H1 (cell line): ENCODE results near the gene GLE1. TPM values are rescaled to one million over a fixed set of nuclear protein-coding genes. Genes with fewer than 3 reads are reported as not detected.

Experiments used
- CTCF ChIA-PET: fragments of 300-600 bp; sonication (Branson Sonifier 250); formaldehyde crosslinking; loops from one replicate; lab custom pipeline; 2021; ENCODE audit not compliant: partially characterized antibody; lab: Charles Lee
- POLR2A ChIA-PET: fragments of 300-600 bp; sonication (Branson Sonifier 250); formaldehyde crosslinking; loops from one replicate; lab custom pipeline; 2021; ENCODE audit warnings: inconsistent platforms; ENCODE audit not compliant: partially characterized antibody; lab: Charles Lee
- DNase-seq, 2 experiments: peaks; one replicate each; pipeline versions ENCODE4 v3.0.0 to v3.0.0-alpha.2; 2010 to 2022; ENCODE audit warnings: low spot score in 2 of 2, low read depth in 1 of 2, mixed read lengths in 1 of 2
- FAIRE-seq: peaks from 2 replicates; lab custom pipeline; 2011; peaks lifted over from hg19 to GRCh38; lab: Jason Lieb, UNC
- H2AFZ ChIP-seq: 2 replicates; pipeline ENCODE4 v1.8.1; 2012; ENCODE audit warnings: low read length, inconsistent platforms
- H2AK5ac ChIP-seq: 2 replicates; pipeline ENCODE4 v1.6.1; 2013; ENCODE audit warnings: low read depth, low read length
- H2BK120ac ChIP-seq: replicated peaks from 2 replicates; pipeline ENCODE3; 2013; ENCODE audit warnings: low read depth, low read length, inconsistent platforms
- H2BK12ac ChIP-seq: 2 replicates; pipeline ENCODE4 v1.6.1; 2013; ENCODE audit warnings: low read depth, low read length
- H2BK15ac ChIP-seq: 2 replicates; pipeline ENCODE4 v1.6.1; 2013; ENCODE audit warnings: low read length
- H2BK20ac ChIP-seq: 2 replicates; pipeline ENCODE4 v1.6.1; 2013; ENCODE audit warnings: low read length
- H2BK5ac ChIP-seq: 2 replicates; pipeline ENCODE4 v1.6.1; 2013; ENCODE audit warnings: low read depth, low read length
- H3K14ac ChIP-seq: 2 replicates; pipeline ENCODE4 v1.6.1; 2013; ENCODE audit warnings: inconsistent platforms; ENCODE audit not compliant: insufficient read length
- H3K18ac ChIP-seq: 2 replicates; pipeline ENCODE4 v1.6.1; 2013; ENCODE audit warnings: low read length; ENCODE audit errors: extremely low read depth
- H3K23ac ChIP-seq: 2 replicates; pipeline ENCODE4 v1.6.1; 2013; ENCODE audit warnings: inconsistent platforms; ENCODE audit not compliant: insufficient read length
- H3K23me2 ChIP-seq: 2 replicates; pipeline ENCODE4 v1.6.1; 2013; ENCODE audit warnings: low read depth, low read length
- H3K27ac ChIP-seq: 2 replicates; pipeline ENCODE4 v1.6.1; 2011; ENCODE audit warnings: low read depth, low read length, inconsistent platforms
- H3K27me3 ChIP-seq, 4 experiments: replicated peaks in 1 of 4; 1 replicate in 1 of 4; 2 replicates in 3 of 4; pipeline versions ENCODE4 v1.6.1 to v1.8.1; 2011 to 2013; ENCODE audit warnings: low read length in 3 of 4, mild to moderate bottlenecking in 3 of 4, inconsistent platforms in 2 of 4, mixed read lengths in 2 of 4, moderate library complexity in 1 of 4; ENCODE audit not compliant: control insufficient read depth in 3 of 4, insufficient read depth in 3 of 4; ENCODE audit errors: extremely low read depth in 1 of 4
- H3K36me3 ChIP-seq, 4 experiments: 2 replicates each; pipeline versions ENCODE4 v1.6.1 to v1.8.1; 2011 to 2013; ENCODE audit warnings: mild to moderate bottlenecking in 4 of 4, low read length in 3 of 4, moderate library complexity in 2 of 4, control low read depth in 1 of 4, inconsistent platforms in 1 of 4; ENCODE audit not compliant: insufficient read depth in 4 of 4, control insufficient read depth in 2 of 4
- H3K4ac ChIP-seq: replicated peaks from 2 replicates; pipeline ENCODE3; 2013; ENCODE audit warnings: low read length, low read depth, mixed read lengths, inconsistent platforms; ENCODE audit not compliant: insufficient read length
- H3K4me1 ChIP-seq, 4 experiments: replicated peaks in 1 of 4; 1 replicate in 1 of 4; 2 replicates in 3 of 4; pipeline versions ENCODE4 v1.6.1 to v1.8.1; 2011 to 2013; ENCODE audit warnings: low read length in 3 of 4, inconsistent platforms in 2 of 4, mixed read lengths in 1 of 4; ENCODE audit not compliant: insufficient read depth in 4 of 4, control insufficient read depth in 3 of 4
- H3K4me2 ChIP-seq, 2 experiments: 2 replicates each; pipeline versions ENCODE4 v1.6.1 to v1.8.1; 2011 to 2013; ENCODE audit warnings: low read depth in 2 of 2, low read length in 2 of 2, control low read depth in 1 of 2, inconsistent platforms in 1 of 2, mild to moderate bottlenecking in 1 of 2; ENCODE audit not compliant: insufficient read depth in 1 of 2
- H3K4me3 ChIP-seq, 4 experiments: fragments of 200-600, 300-600 bp in 1 of 4; sonication (generic), shearing (Covaris generic), sonication (Bioruptor Twin) in 1 of 4; 2 replicates each; pipeline versions ENCODE4 v1.5.1 to v1.8.1; 2011 to 2016; ENCODE audit warnings: low read length in 4 of 4, low read depth in 3 of 4, control low read depth in 2 of 4, inconsistent platforms in 2 of 4, mild to moderate bottlenecking in 2 of 4, mixed read lengths in 1 of 4, moderate library complexity in 1 of 4; ENCODE audit not compliant: insufficient read depth in 2 of 4; ENCODE audit errors: extremely low read depth in 1 of 4
- H3K56ac ChIP-seq: replicated peaks from 2 replicates; pipeline ENCODE3; 2013; ENCODE audit warnings: low read depth, mild to moderate bottlenecking, mixed read lengths, low read length, inconsistent platforms; ENCODE audit not compliant: insufficient read length
- H3K79me1 ChIP-seq: 2 replicates; pipeline ENCODE4 v1.6.1; 2013; ENCODE audit warnings: low read depth, low read length, control low read depth
- H3K79me2 ChIP-seq, 2 experiments: 2 replicates each; pipeline versions ENCODE4 v1.6.1 to v1.8.1; 2012 to 2013; ENCODE audit warnings: low read length in 2 of 2, mild to moderate bottlenecking in 2 of 2, inconsistent platforms in 1 of 2; ENCODE audit not compliant: insufficient read depth in 2 of 2, control insufficient read depth in 1 of 2
- H3K9ac ChIP-seq, 4 experiments: replicated peaks in 1 of 4; 1 replicate in 1 of 4; 2 replicates in 3 of 4; pipeline versions ENCODE4 v1.6.1 to v1.8.1; 2011 to 2013; ENCODE audit warnings: low read depth in 3 of 4, low read length in 3 of 4, control low read depth in 2 of 4, mild to moderate bottlenecking in 2 of 4, moderate library complexity in 2 of 4, inconsistent platforms in 1 of 4; ENCODE audit errors: extremely low read depth in 1 of 4
- H3K9me3 ChIP-seq, 2 experiments: 2 replicates each; pipeline versions ENCODE4 v1.6.1 to v1.8.1; 2012 to 2013; ENCODE audit warnings: mild to moderate bottlenecking in 2 of 2, moderate library complexity in 2 of 2, control low read depth in 1 of 2, inconsistent platforms in 1 of 2, low read depth in 1 of 2, low read length in 1 of 2, mixed read lengths in 1 of 2; ENCODE audit not compliant: insufficient read depth in 2 of 2
- H4K20me1 ChIP-seq, 2 experiments: replicated peaks in 1 of 2; 2 replicates each; pipeline versions ENCODE3 to v1.8.1; 2011 to 2013; ENCODE audit warnings: inconsistent platforms in 2 of 2, low read length in 2 of 2, mild to moderate bottlenecking in 1 of 2; ENCODE audit not compliant: insufficient read depth in 2 of 2, control insufficient read depth in 1 of 2
- H4K5ac ChIP-seq: 2 replicates; pipeline ENCODE4 v1.6.1; 2013; ENCODE audit warnings: low read length, low read depth, mixed read lengths, inconsistent platforms; ENCODE audit not compliant: insufficient read length
- H4K8ac ChIP-seq: 2 replicates; pipeline ENCODE4 v1.8.0; 2013; ENCODE audit warnings: mild to moderate bottlenecking, moderate library complexity, low read length, inconsistent platforms; ENCODE audit not compliant: insufficient read depth; ENCODE audit errors: extremely low read depth
- H4K91ac ChIP-seq: replicated peaks from 2 replicates; pipeline ENCODE3; 2013; ENCODE audit warnings: low read length, mixed read lengths, inconsistent platforms; ENCODE audit not compliant: insufficient read length
- CBX5 ChIP-seq: fragments of 300-800, 300-1000 bp; sonication (generic); IDR thresholded peaks from 2 replicates; pipeline ENCODE4 v1.7.1; 2016; ENCODE audit warnings: antibody characterized with exemption, low read length, low read depth
- CREB1 ChIP-seq: IDR thresholded peaks from 2 replicates; pipeline ENCODE4 v1.6.1; 2012; ENCODE audit warnings: inconsistent platforms
- E2F6 ChIP-seq: IDR thresholded peaks from 2 replicates; pipeline ENCODE4 v1.6.1; 2012; ENCODE audit warnings: inconsistent platforms
- EGR1 ChIP-seq: IDR thresholded peaks from 2 replicates; pipeline ENCODE4 v1.6.1; 2011; ENCODE audit warnings: low read depth, low read length, borderline replicate concordance
- KDM4A ChIP-seq: IDR thresholded peaks from one replicate; pipeline ENCODE4 v1.7.1; 2012; ENCODE audit warnings: low read depth, mild to moderate bottlenecking, moderate library complexity, low read length, inconsistent platforms; ENCODE audit not compliant: severe bottlenecking
- POLR2A ChIP-seq, 2 experiments: IDR thresholded peaks; 1 replicate in 1 of 2; 2 replicates in 1 of 2; pipeline ENCODE4 v1.6.1; 2011; ENCODE audit warnings: low read depth in 2 of 2, low read length in 2 of 2, mild to moderate bottlenecking in 2 of 2; ENCODE audit errors: control extremely low read depth in 1 of 2
- POU5F1 ChIP-seq: IDR thresholded peaks from 2 replicates; pipeline ENCODE4 v1.6.1; 2011; ENCODE audit warnings: low read depth, mild to moderate bottlenecking, low read length, moderate library complexity
- SIRT6 ChIP-seq: IDR thresholded peaks from one replicate; pipeline ENCODE4 v1.7.1; 2012; ENCODE audit warnings: low read length, inconsistent platforms
- SP2 ChIP-seq: IDR thresholded peaks from 2 replicates; pipeline ENCODE4 v1.6.1; 2012; ENCODE audit warnings: mild to moderate bottlenecking, low read length, inconsistent platforms
- SP4 ChIP-seq: IDR thresholded peaks from 2 replicates; pipeline ENCODE4 v1.6.1; 2012; ENCODE audit warnings: low read length, inconsistent platforms
- TAF7 ChIP-seq: optimal IDR thresholded peaks from 2 replicates; pipeline ENCODE3; 2011; ENCODE audit warnings: low read depth, mild to moderate bottlenecking, inconsistent platforms, low read length, moderate library complexity, borderline replicate concordance
- TBP ChIP-seq: IDR thresholded peaks from 2 replicates; pipeline ENCODE4 v1.6.1; 2011; ENCODE audit warnings: low read depth, low read length, improper control_type of control experiment
- WGBS, 2 experiments: shearing (Covaris generic) in 1 of 2; methylation state at CpG; one replicate each; pipeline versions ENCODE4 v1.1.6 to v1.1.7; 2013 to 2015; ENCODE audit warnings: low lambda C conversion rate in 2 of 2, mixed read lengths in 2 of 2, inconsistent platforms in 1 of 2, low coverage in 1 of 2, missing lambda C conversion rate in 1 of 2; ENCODE audit not compliant: insufficient replicate concordance in 2 of 2, insufficient coverage in 1 of 2, insufficient read length in 1 of 2; ENCODE audit errors: extremely low coverage in 1 of 2, missing lambda C conversion rate in 1 of 2; 5-methylcytosine and 5-hydroxymethylcytosine counted together
- polyA plus RNA-seq, 7 experiments: library from polyadenylated mRNA; depleted of rRNA in 3 of 7; stranded (reverse) in 5 of 7; unstranded in 2 of 7; fragments of >200 nt in 5 of 7; fragments of 200-250 nt in 2 of 7; gene quantifications; 1 replicate in 5 of 7; 2 replicates in 1 of 7; 4 replicates in 1 of 7; pipeline versions ENCODE4 v1.2.1 to v1.2.3, GENCODE V29; 2011 to 2013; ENCODE audit warnings: missing spikeins in 2 of 7, mixed read lengths in 2 of 7
- total RNA-seq: library from RNA; stranded (reverse); fragmentation: NEBNext Ultra II Directional; extraction: Animal tissue kit (Norgen Biotek cat#: 25700); gene quantifications from 2 replicates; pipeline ENCODE4 v1.2.1, GENCODE V29; 2021

Gene GLE1
- total and polyA plus RNA-seq, 2 of the 8 experiments (the other 6 are each of a cell fraction or from before 2014, with no cell fraction given), result 9.6 to 14.9 TPM

DNA sequence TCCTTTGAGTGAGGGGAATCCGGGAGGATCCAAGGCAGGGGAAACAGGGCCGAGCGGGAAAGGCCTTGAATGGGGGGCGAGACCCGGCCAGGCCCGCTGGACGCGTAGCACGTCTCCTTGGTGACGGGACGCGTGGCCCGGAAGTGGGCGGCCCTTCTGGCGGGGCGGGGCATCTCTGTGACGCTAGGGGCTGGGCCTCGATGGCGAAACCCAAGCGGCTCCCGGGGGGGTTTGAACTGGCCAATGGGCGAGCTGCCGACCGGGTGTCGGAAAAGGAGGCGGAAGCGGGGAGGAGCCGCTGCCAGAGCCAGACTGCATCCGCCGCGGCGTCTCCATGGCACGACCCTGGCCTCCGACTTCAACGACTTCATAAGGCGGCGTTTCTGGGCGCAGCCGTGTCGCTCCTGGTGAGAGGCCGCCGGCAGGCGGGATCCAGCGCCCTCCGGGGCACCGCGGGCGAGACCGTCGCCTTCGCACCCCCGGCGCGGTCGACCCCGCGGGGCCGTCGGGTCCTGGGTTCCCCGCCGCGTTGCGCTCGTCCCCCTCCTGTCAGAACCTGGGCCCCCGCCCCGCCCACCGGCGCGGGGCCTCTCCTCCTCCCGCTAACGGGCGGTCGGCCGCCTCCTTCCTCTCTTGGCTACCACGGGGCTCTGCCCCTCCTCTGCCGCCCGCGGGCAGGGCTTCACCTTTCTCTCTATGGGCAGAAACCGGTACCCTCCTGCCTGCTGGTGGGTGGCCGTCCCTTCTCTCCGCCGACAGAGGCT is 48.5 kb upstream of the GLE1 start, which contains the start of gene ODF2:
TSS of gene ODF2 (plus strand) at position 158 of the 764 bp plus-strand sequence. CDS start at position 244, 86 bp downstream.
- peak within 1 kb of the TSS; percentile 78 to 93 for H3K4me2 ChIP-seq
- H4K5ac ChIP-seq, result no peak within 1 kb of the TSS
- peaks cover 14 to 16% of the 10 kb centered on the region in 2 experiments for H4K20me1 ChIP-seq
- no peak within 1 kb of the TSS for H3K14ac ChIP-seq
- peaks cover 0 to 2% (median 0%) of the 10 kb centered on the region in 4 experiments; a peak in 1 of 8 replicates for H3K36me3 ChIP-seq
- peak within 1 kb of the TSS in 3 of 4 experiments; percentile 25 to 58 (median 26); a peak in 3 of 7 replicates for H3K9ac ChIP-seq
- peaks cover 0 to 8% (median 5%) of the 10 kb centered on the region in 4 experiments; a peak in 5 of 7 replicates for H3K4me1 ChIP-seq
- H3K23ac ChIP-seq, result no peak within 1 kb of the TSS
- H4K8ac ChIP-seq, result no peak within 1 kb of the TSS; the same call in 1 of the 2 replicates
- H2BK5ac ChIP-seq, result no peak within 1 kb of the TSS; the same call in 1 of the 2 replicates
- 0 out of 2 replicates have a peak within 1 kb of the TSS, but pooled peaks have one; percentile 1 for H2BK20ac ChIP-seq
- peak within 1 kb of the TSS; percentile 57 to 74 (median 70) for H3K4me3 ChIP-seq
- H3K27ac ChIP-seq, result no peak within 1 kb of the TSS
- H2BK15ac ChIP-seq, result no peak within 1 kb of the TSS
- H3K56ac ChIP-seq, result no peak within 1 kb of the TSS
- peak within 1 kb of the TSS; percentile 71; the same call in 1 of the 2 replicates for H3K18ac ChIP-seq
- H3K27me3 ChIP-seq, result peaks cover 18 to 50% (median 43%) of the 10 kb centered on the region in 4 experiments
- ChIA-PET CTCF (interaction anchor here (1.0 kb wide), 2 partner anchors 17 to 18 kb away, joined by 3 to 6 read pairs; no protein-coding TSS in a partner anchor), POLR2A (interaction anchor here (0.7 to 1.3 kb wide), 2 partner anchors 97 to 121 kb away, joined by 3 to 5 read pairs; partner anchors contain the start of gene SPTAN1)
- no peak within 1 kb of the TSS for H2BK120ac ChIP-seq
- no peak within 1 kb of the TSS for H2BK12ac ChIP-seq
- peak within 1 kb of the TSS; percentile 97 for H2AFZ ChIP-seq
- H2AK5ac ChIP-seq, result 0 out of 2 replicates have a peak within 1 kb of the TSS, but pooled peaks have one; percentile 9
- DNase-seq (peak; percentile 82 to 99), FAIRE-seq (no peak)
- H3K79me2 ChIP-seq, result no peaks in the 10 kb centered on the region
- H3K4ac ChIP-seq, result no peak within 1 kb of the TSS
- no peak within 1 kb of the TSS for H4K91ac ChIP-seq
- 2% methylated on average over 51 of the region's 82 CpGs; no CpG with 5 or more reads in 1 of the 2 experiments for WGBS, 2 experiments
- H3K79me1 ChIP-seq, result no peaks in the 10 kb centered on the region
- peaks cover 6% of the 10 kb centered on the region for H3K23me2 ChIP-seq
- H3K9me3 ChIP-seq, result no peaks in the 10 kb centered on the region
- TF ChIP-seq POU5F1, result no peak
- no peak for TF ChIP-seq CBX5
- no peak for TF ChIP-seq SP2
- peak; percentile 89 for TF ChIP-seq KDM4A
- TF ChIP-seq CREB1, result peak; percentile 88
- 0 out of 2 replicates have a peak, but pooled peaks have one; percentile 15 for TF ChIP-seq TBP
- TF ChIP-seq SP4, result no peak
- TF ChIP-seq TAF7, result no peak
- no peak for TF ChIP-seq EGR1
- no peak for TF ChIP-seq E2F6
- TF ChIP-seq POLR2A (IDR thresholded peaks at IDR 0.05; ENCODE audit: control extremely low read depth in 1 of 2, low read depth in 2 of 2, low read length in 2 of 2), result peak in 1 of 2 experiments; percentile 57; a peak in 1 of 3 replicates
- no peak for TF ChIP-seq SIRT6
